Measurements from ENCODE around the gene PAQR8.
"Not testable (repeated sequence)": the region's sequence is repeated elsewhere in the genome, so short reads cannot be mapped to it uniquely, and the experiment has no call there.

The PAQR8 gene

DNA sequence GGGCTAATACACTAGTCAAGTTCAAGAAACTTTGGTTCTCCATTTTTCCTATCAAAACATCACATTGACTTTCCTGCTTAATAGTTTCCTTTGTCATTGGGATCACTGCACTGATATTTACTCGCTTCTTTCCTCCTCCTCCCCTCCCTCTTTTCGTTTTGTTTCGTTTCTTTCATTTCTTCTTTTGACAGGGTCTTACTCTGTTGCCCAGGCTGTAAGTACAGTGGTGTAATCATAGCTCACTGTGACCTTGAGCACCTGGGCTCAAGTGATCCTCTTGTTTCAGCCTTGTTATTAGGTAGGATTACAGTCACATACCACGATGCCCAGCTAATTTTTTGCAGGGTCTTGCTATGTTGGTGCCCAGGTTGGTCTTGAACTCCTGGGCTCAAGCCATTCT is 12.3 kb downstream of the PAQR8 start:
- Histone ChIP-seq H3K27ac (ENCODE audit: low read depth, low read length) (no peak overlapping the region), H3K4me1 (ENCODE audit: control insufficient read depth in 1 of 2, insufficient read depth in 2 of 2, low read length in 2 of 2) (peaks cover 21 to 38% of the 10 kb centered on the region in 2 donors), H3K27me3 (ENCODE audit: control insufficient read depth in 1 of 2, insufficient read depth in 2 of 2, low read length in 2 of 2) (no peaks in the 10 kb centered on the region), H3K4me3 (ENCODE audit: low read depth in 1 of 2, low read length in 2 of 2) (no peak overlapping the region), H3K9ac (ENCODE audit: low read depth in 1 of 2, low read length in 2 of 2) (no peak overlapping the region), H3K9me3 (ENCODE audit: control insufficient read depth in 1 of 2, low read length in 2 of 2) (no peaks in the 10 kb centered on the region), H3K36me3 (ENCODE audit: control insufficient read depth in 1 of 2, insufficient read depth in 2 of 2, low read length in 2 of 2) (peaks cover 3 to 5% of the 10 kb centered on the region in 2 donors)

DNA sequence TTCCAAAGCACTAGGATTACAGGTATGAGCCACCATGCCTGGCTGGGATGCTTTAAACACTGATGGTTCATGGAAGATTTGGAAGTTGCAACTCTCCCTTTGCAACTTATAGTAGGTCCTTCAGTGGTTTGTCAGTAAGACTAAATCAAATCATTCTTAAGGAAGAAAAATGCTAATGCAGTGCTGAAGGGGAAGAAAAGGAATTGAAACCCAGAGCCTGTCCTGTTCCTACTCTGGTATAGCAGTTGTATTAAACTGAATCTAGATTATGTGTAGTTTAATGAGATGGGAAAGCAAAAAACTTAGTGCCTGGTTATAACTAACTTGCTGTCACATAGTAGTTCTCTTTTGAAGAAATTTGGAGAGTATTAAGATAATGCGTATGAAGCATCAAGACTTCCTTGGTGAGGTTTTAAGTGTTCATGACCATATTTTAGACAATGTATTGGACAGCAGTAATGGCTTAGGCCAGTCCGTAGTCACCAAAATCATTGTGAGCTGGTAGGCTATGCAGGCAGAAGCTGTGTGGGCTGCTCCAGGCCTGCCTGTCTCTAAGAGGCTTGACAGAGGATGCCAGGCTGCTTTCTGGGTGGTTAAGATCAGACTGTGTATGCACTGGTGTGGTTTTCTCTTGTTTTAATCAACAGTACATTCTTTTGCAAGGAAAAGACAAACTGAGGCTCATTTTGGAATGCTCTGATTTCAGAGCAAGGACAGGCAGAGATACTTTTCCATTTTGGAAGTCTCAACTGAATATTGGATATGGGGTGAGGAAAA is 14.0 kb downstream of the PAQR8 start:
- H3K4me1 ChIP-seq (ENCODE audit: control insufficient read depth in 1 of 2, insufficient read depth in 2 of 2, low read length in 2 of 2) = peaks cover 21 to 38% of the 10 kb centered on the region in 2 donors
- H3K27me3 ChIP-seq (ENCODE audit: control insufficient read depth in 1 of 2, insufficient read depth in 2 of 2, low read length in 2 of 2) = no peaks in the 10 kb centered on the region
- peaks cover 2 to 5% of the 10 kb centered on the region in 2 donors for H3K36me3 ChIP-seq (ENCODE audit: control insufficient read depth in 1 of 2, insufficient read depth in 2 of 2, low read length in 2 of 2)
- no peak overlapping the region for H3K9ac ChIP-seq (ENCODE audit: low read depth in 1 of 2, low read length in 2 of 2)
- no peak overlapping the region for H3K27ac ChIP-seq (ENCODE audit: low read depth, low read length)
- H3K4me3 ChIP-seq (ENCODE audit: low read depth in 1 of 2, low read length in 2 of 2) = no peak overlapping the region
- no peaks in the 10 kb centered on the region for H3K9me3 ChIP-seq (ENCODE audit: control insufficient read depth in 1 of 2, low read length in 2 of 2)

DNA sequence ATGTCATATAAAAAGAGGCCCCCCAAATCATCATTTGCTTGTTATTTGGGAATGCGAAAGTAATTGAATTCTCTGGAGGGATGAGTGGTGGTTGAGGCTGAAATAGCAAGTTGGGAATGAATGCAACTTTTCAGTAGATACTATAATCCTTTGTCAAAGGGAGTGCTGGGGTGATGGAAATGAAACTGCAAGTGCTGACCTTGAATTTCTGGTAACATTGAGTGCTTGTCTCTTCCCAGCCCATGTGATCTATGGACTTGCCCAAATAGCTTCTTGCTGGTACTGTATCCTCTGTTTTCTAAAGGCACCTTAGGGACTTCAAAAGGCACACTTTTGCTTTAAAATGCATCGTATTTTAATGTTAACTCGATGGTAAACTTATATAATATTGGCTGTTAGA is 14.8 kb downstream of the PAQR8 start:
- Histone ChIP-seq H3K27ac (ENCODE audit: low read depth, low read length) (no peak overlapping the region), H3K4me1 (ENCODE audit: control insufficient read depth in 1 of 2, insufficient read depth in 2 of 2, low read length in 2 of 2) (peaks cover 19 to 32% of the 10 kb centered on the region in 2 donors)

DNA sequence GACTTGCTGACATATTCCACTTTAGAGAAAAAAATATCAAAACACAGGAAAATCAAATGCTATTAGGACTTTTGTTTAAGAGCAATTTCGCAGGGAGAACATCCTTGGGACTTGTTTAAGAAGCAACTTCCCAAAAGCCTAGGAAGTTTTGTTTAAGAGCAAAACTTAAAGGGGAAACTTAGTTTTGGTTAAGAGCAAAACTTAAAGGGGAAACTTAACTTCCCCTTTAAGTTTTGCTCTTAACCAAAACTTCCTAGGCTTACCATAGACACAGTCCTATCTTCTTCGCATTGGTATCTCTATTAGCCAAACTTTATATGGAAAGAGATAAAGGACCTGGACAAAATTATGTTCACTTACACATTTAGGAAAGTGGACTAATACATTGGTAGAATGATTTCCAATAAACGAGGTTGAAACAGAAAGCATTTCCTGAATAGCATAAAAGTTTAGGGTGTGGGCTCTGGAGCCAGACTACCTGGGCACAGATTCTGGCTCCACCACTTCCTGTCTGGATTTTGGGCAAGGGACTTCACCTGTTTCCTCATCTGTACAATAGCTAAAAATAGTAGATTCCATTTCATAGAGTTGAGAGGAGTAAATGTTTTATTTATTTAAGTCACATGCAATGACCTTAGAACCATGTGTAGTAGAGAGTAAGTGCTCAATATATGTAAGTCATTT is 15.7 kb downstream of the PAQR8 start:
- Histone ChIP-seq H3K4me3 (ENCODE audit: low read depth in 1 of 2, low read length in 2 of 2) (no peak overlapping the region), H3K27me3 (ENCODE audit: control insufficient read depth in 1 of 2, insufficient read depth in 2 of 2, low read length in 2 of 2) (no peaks in the 10 kb centered on the region), H3K4me1 (ENCODE audit: control insufficient read depth in 1 of 2, insufficient read depth in 2 of 2, low read length in 2 of 2) (peaks cover 14 to 26% of the 10 kb centered on the region in 2 donors), H3K36me3 (ENCODE audit: control insufficient read depth in 1 of 2, insufficient read depth in 2 of 2, low read length in 2 of 2) (peaks cover 8 to 10% of the 10 kb centered on the region in 2 donors), H3K27ac (ENCODE audit: low read depth, low read length) (no peak overlapping the region), H3K9ac (ENCODE audit: low read depth in 1 of 2, low read length in 2 of 2) (no peak overlapping the region), H3K9me3 (ENCODE audit: control insufficient read depth in 1 of 2, low read length in 2 of 2) (no peaks in the 10 kb centered on the region)

More for the DNA sequence above, 14.8 kb downstream of the PAQR8 start:
- H3K27me3 ChIP-seq (ENCODE audit: control insufficient read depth in 1 of 2, insufficient read depth in 2 of 2, low read length in 2 of 2) = no peaks in the 10 kb centered on the region
- H3K36me3 ChIP-seq (ENCODE audit: control insufficient read depth in 1 of 2, insufficient read depth in 2 of 2, low read length in 2 of 2) = peaks cover 4 to 5% of the 10 kb centered on the region in 2 donors
- H3K9ac ChIP-seq (ENCODE audit: low read depth in 1 of 2, low read length in 2 of 2) = no peak overlapping the region
- no peak overlapping the region for H3K4me3 ChIP-seq (ENCODE audit: low read depth in 1 of 2, low read length in 2 of 2)
- no peaks in the 10 kb centered on the region for H3K9me3 ChIP-seq (ENCODE audit: control insufficient read depth in 1 of 2, low read length in 2 of 2)

DNA sequence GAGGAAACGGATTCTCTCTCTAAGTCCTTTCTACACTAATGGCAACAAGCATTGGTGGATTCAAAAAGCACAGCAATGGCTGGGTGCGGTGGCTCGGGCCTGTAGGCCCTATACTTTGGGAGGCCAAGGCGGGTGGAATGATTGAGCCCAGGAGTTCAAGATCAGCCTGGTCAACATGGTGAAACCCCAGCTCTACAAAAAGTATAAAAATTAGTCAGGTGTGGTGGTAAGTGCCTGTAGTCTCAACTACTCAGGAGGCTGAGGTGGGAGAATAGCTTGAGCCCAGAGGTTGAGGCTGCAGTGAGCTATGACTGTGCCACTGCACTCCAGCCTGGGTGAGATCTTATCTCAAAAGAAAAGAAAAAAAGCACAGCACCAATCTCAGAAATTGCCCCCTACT is 19.3 kb downstream of the PAQR8 start:
- no peaks in the 10 kb centered on the region for H3K27me3 ChIP-seq (ENCODE audit: control insufficient read depth in 1 of 2, insufficient read depth in 2 of 2, low read length in 2 of 2)
- no peak overlapping the region for H3K27ac ChIP-seq (ENCODE audit: low read depth, low read length)
- no peak overlapping the region for H3K4me3 ChIP-seq (ENCODE audit: low read depth in 1 of 2, low read length in 2 of 2)
- H3K9ac ChIP-seq (ENCODE audit: low read depth in 1 of 2, low read length in 2 of 2) = no peak overlapping the region
- no peaks in the 10 kb centered on the region for H3K9me3 ChIP-seq (ENCODE audit: control insufficient read depth in 1 of 2, low read length in 2 of 2)
- H3K4me1 ChIP-seq (ENCODE audit: control insufficient read depth in 1 of 2, insufficient read depth in 2 of 2, low read length in 2 of 2) = peaks cover 14 to 18% of the 10 kb centered on the region in 2 donors
- peaks cover 4 to 8% of the 10 kb centered on the region in 2 donors for H3K36me3 ChIP-seq (ENCODE audit: control insufficient read depth in 1 of 2, insufficient read depth in 2 of 2, low read length in 2 of 2)

DNA sequence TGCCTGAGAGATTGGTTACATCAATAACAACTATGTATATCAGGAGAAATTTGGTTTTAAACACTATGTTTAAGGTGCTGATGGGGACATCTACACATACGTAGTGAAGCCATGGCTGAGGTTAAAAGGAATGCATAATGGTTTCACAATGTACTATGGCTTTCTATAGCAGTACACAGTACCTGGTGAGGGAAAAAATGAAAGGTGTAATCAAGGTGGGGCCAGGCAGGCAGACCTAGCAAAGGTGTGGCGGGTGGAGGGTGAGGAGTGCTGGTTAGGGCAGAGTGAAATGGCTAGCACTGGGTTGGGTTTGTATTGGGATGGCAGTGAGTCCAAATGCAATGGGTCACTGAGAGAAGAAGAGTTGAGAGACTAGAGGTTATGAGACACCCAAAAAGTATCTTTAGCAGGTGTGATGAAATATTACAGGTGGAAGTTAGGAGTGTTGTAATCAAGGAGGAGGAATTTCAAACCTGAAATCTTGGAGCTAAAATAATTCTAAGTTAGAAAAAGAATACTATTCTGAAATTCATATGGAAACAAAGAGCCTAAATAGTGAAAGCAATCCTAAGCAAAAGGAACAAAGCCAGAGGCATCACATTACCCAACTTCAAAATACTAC is 22.3 kb downstream of the PAQR8 start:
- no peaks in the 10 kb centered on the region for H3K27me3 ChIP-seq (ENCODE audit: control insufficient read depth in 1 of 2, insufficient read depth in 2 of 2, low read length in 2 of 2)
- H3K9ac ChIP-seq (ENCODE audit: low read depth in 1 of 2, low read length in 2 of 2) = no peak overlapping the region
- no peak overlapping the region for H3K27ac ChIP-seq (ENCODE audit: low read depth, low read length)
- no peak overlapping the region for H3K4me3 ChIP-seq (ENCODE audit: low read depth in 1 of 2, low read length in 2 of 2)
- peaks cover 10 to 13% of the 10 kb centered on the region in 2 donors for H3K4me1 ChIP-seq (ENCODE audit: control insufficient read depth in 1 of 2, insufficient read depth in 2 of 2, low read length in 2 of 2)
- peaks cover 4 to 8% of the 10 kb centered on the region in 2 donors for H3K36me3 ChIP-seq (ENCODE audit: control insufficient read depth in 1 of 2, insufficient read depth in 2 of 2, low read length in 2 of 2)
- no peaks in the 10 kb centered on the region for H3K9me3 ChIP-seq (ENCODE audit: control insufficient read depth in 1 of 2, low read length in 2 of 2)

DNA sequence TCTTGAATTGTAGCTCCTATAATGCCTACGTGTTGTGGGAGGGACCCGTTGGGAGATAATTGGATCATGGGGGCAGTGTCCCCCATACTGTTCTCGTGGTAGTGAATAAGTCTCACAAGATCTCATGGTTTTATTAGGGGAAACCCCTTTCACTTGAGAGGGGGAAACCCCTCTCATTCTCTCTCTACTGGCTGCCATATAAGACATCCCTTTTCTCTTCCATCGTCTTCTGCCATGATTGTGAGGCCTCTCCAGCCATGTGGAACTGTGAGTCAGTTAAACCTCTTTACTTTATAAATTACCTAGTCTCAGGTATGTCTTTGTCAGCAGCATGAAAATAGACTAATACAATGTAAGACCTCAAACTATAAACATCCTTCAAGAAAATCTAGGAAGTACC is 23.1 kb downstream of the PAQR8 start:
- Histone ChIP-seq H3K9ac (ENCODE audit: low read depth in 1 of 2, low read length in 2 of 2) (no peak overlapping the region), H3K36me3 (ENCODE audit: control insufficient read depth in 1 of 2, insufficient read depth in 2 of 2, low read length in 2 of 2) (peaks cover 4 to 8% of the 10 kb centered on the region in 2 donors), H3K4me1 (ENCODE audit: control insufficient read depth in 1 of 2, insufficient read depth in 2 of 2, low read length in 2 of 2) (peaks cover 17 to 19% of the 10 kb centered on the region in 2 donors), H3K9me3 (ENCODE audit: control insufficient read depth in 1 of 2, low read length in 2 of 2) (no peaks in the 10 kb centered on the region), H3K27me3 (ENCODE audit: control insufficient read depth in 1 of 2, insufficient read depth in 2 of 2, low read length in 2 of 2) (no peaks in the 10 kb centered on the region), H3K27ac (ENCODE audit: low read depth, low read length) (no peak overlapping the region), H3K4me3 (ENCODE audit: low read depth in 1 of 2, low read length in 2 of 2) (no peak overlapping the region)

DNA sequence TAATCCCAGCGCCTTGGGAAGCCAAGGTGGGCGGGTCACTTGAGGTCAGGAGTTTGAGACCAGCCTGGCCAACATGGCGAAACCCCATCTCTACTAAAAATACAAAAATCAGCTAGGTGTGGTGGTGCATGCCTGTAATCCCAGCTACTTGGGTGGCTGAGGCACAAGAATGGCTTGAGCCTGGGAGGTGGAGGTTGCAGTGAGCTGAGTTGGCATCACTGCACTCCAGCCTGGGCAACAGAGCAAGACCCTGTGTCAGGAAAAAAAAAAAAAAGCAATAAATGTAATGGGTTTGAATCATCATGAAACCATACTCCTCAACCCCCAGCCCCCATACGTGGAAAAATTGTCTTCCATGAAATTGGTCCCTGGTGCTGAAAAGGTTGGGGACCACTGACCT is 26.2 kb downstream of the PAQR8 start:
- not testable (repeated sequence) for H3K9ac ChIP-seq (ENCODE audit: low read depth in 1 of 2, low read length in 2 of 2); H3K9me3 ChIP-seq (ENCODE audit: control insufficient read depth in 1 of 2, low read length in 2 of 2); H3K4me3 ChIP-seq (ENCODE audit: low read depth in 1 of 2, low read length in 2 of 2); H3K27ac ChIP-seq (ENCODE audit: low read depth, low read length); H3K27me3 ChIP-seq (ENCODE audit: control insufficient read depth in 1 of 2, insufficient read depth in 2 of 2, low read length in 2 of 2); H3K36me3 ChIP-seq (ENCODE audit: control insufficient read depth in 1 of 2, insufficient read depth in 2 of 2, low read length in 2 of 2)
- peaks cover 32 to 41% of the 10 kb centered on the region in 2 donors for H3K4me1 ChIP-seq (ENCODE audit: control insufficient read depth in 1 of 2, insufficient read depth in 2 of 2, low read length in 2 of 2)

DNA sequence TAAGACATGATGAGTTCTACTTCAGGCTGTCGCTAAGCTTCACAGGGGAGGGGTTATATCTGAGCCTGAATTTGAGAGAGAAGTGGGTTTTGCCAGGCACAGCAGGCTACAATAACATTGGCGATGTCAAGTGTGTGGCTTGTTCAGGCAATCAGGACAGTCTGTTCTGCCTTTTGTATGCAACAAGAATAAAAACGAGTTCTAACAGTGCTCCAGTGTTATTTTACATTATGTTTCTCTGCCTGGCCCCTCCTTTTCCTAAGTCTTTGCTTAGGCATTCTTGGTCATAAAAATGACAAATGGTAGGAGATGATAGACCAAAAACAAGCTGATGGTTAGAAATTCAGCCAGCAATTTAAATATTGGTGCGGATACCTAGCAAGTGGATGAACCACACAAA is 26.8 kb downstream of the PAQR8 start:
- H3K27me3 ChIP-seq (ENCODE audit: control insufficient read depth in 1 of 2, insufficient read depth in 2 of 2, low read length in 2 of 2) = no peaks in the 10 kb centered on the region
- peak overlapping the region in 1 of 2 donors; percentile 5 for H3K9ac ChIP-seq (ENCODE audit: low read depth in 1 of 2, low read length in 2 of 2)
- H3K4me3 ChIP-seq (ENCODE audit: low read depth in 1 of 2, low read length in 2 of 2) = no peak overlapping the region
- no peaks in the 10 kb centered on the region for H3K36me3 ChIP-seq (ENCODE audit: control insufficient read depth in 1 of 2, insufficient read depth in 2 of 2, low read length in 2 of 2)
- H3K9me3 ChIP-seq (ENCODE audit: control insufficient read depth in 1 of 2, low read length in 2 of 2) = no peaks in the 10 kb centered on the region
- peaks cover 33 to 42% of the 10 kb centered on the region in 2 donors for H3K4me1 ChIP-seq (ENCODE audit: control insufficient read depth in 1 of 2, insufficient read depth in 2 of 2, low read length in 2 of 2)
- no peak overlapping the region for H3K27ac ChIP-seq (ENCODE audit: low read depth, low read length)

DNA sequence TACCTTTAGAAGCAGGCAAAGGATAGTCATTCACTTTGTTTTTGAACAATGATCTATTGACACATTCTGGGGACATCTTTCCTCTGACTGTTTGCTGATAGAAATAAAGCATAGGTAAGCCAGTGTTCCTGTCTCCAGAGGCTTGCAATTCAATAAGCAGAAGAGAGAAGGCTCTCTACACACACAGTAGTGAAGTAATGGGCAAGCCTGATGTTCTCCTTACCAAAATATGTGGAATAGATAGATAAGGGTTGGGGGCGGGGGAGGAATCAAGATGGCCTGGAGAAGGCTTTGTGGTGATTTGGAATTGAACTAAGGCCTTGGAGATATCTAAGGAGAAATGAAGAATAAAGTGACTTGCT is 27.3 kb downstream of the PAQR8 start:
- no peaks in the 10 kb centered on the region for H3K27me3 ChIP-seq (ENCODE audit: control insufficient read depth in 1 of 2, insufficient read depth in 2 of 2, low read length in 2 of 2)
- H3K9ac ChIP-seq (ENCODE audit: low read depth in 1 of 2, low read length in 2 of 2) = peak overlapping the region in 1 of 2 donors; percentile 19
- peak overlapping the region; percentile 5 for H3K27ac ChIP-seq (ENCODE audit: low read depth, low read length)
- H3K4me3 ChIP-seq (ENCODE audit: low read depth in 1 of 2, low read length in 2 of 2) = peak overlapping the region in 1 of 2 donors; percentile 42
- H3K4me1 ChIP-seq (ENCODE audit: control insufficient read depth in 1 of 2, insufficient read depth in 2 of 2, low read length in 2 of 2) = peaks cover 34 to 47% of the 10 kb centered on the region in 2 donors
- no peaks in the 10 kb centered on the region for H3K9me3 ChIP-seq (ENCODE audit: control insufficient read depth in 1 of 2, low read length in 2 of 2)
- no peaks in the 10 kb centered on the region for H3K36me3 ChIP-seq (ENCODE audit: control insufficient read depth in 1 of 2, insufficient read depth in 2 of 2, low read length in 2 of 2)
